Hair follicular keratinocyte (primary cell): ENCODE data around the gene PRKACA. TPM values are rescaled to one million over a fixed set of nuclear protein-coding genes. Genes with fewer than 3 reads are reported as not detected.

ENCODE experiments used
- total RNA-seq: library from RNA; depleted of rRNA; stranded (reverse); fragments of >200 nt; gene quantifications from 2 replicates; pipeline ENCODE4 v1.2.3, GENCODE V29; 2015

Gene PRKACA
- total RNA-seq, result 32.6 and 36.2 TPM in 2 replicates

GRCh38 chr19:14117668-14118164, at the start of gene PRKACA:
Gene PRKACA, minus strand, starts transcription at chr19:14117762. Its CDS starts 215 bp downstream, at chr19:14117547.

GRCh38 chr19:14136509-14137281, 19.1 kb upstream of the PRKACA start, which contains the start of gene ASF1B:
Gene ASF1B, minus strand, starts transcription at chr19:14136589. Its CDS starts 133 bp downstream, at chr19:14136456.

GRCh38 chr19:14090509-14091080, 27.0 kb downstream of the PRKACA start, which contains the start of gene SAMD1:
Gene SAMD1, minus strand, starts transcription at chr19:14090751.

GRCh38 chr19:14085309-14085995, 32.1 kb downstream of the PRKACA start, which contains the start of gene C19orf67:
Gene C19orf67, minus strand, starts transcription at chr19:14085783. Its CDS starts 156 bp downstream, at chr19:14085627.

GRCh38 chr19:14072535-14073260, 44.9 kb downstream of the PRKACA start, which contains the start of gene MISP3:
Gene MISP3, plus strand, starts transcription at chr19:14072786. Its CDS starts 524 bp downstream, at chr19:14073310.

GRCh38 chr19:14061751-14062557, 55.6 kb downstream of the PRKACA start, which contains the start of gene PALM3:
Gene PALM3, minus strand, starts transcription at chr19:14062076. Its CDS starts 96 bp downstream, at chr19:14061980.

Other genes with a start within 250 kb of the PRKACA start
- 0.39 TPM in 1 of 2 replicates, not detected in the other for gene NANOS3, start 240.6 kb downstream of the PRKACA start, total RNA-seq
- gene BRME1, start 211.6 kb downstream of the PRKACA start, total RNA-seq, result 0.04 TPM in 1 of 2 replicates, not detected in the other
- gene CC2D1A, start 211.6 kb downstream of the PRKACA start, total RNA-seq, result 19.5 and 24.7 TPM in 2 replicates
- 0.16 and 0.23 TPM in 2 replicates for gene PODNL1, start 179.3 kb downstream of the PRKACA start, total RNA-seq
- 29.4 and 34.6 TPM in 2 replicates for gene DCAF15, start 165.3 kb downstream of the PRKACA start, total RNA-seq
- gene RFX1, start 111.4 kb downstream of the PRKACA start, total RNA-seq, result 2.6 and 2.8 TPM in 2 replicates
- gene RLN3, start 89.6 kb downstream of the PRKACA start, total RNA-seq, result not detected in 2 replicates
- gene IL27RA, start 86.0 kb downstream of the PRKACA start, total RNA-seq, result 7.1 and 9.0 TPM in 2 replicates
- not detected in 2 replicates for gene PALM3, start 55.7 kb downstream of the PRKACA start, total RNA-seq
- gene MISP3, start 45.0 kb downstream of the PRKACA start, total RNA-seq, result 0.08 and 1.5 TPM in 2 replicates
- not detected in 2 replicates for gene C19orf67, start 32.0 kb downstream of the PRKACA start, total RNA-seq
- 24.2 and 25.8 TPM in 2 replicates for gene SAMD1, start 27.0 kb downstream of the PRKACA start, total RNA-seq
- gene ASF1B, start 18.8 kb upstream of the PRKACA start, total RNA-seq, result 9.4 and 43.2 TPM in 2 replicates
- 1.2 and 2.3 TPM in 2 replicates for gene ADGRL1, start 88.4 kb upstream of the PRKACA start, total RNA-seq